IPS-20b (cell line): ENCODE results near the gene C1QTNF8.
"Not testable (repeated sequence)": the region's sequence is repeated elsewhere in the genome, so short reads cannot be mapped to it uniquely, and the experiment has no call there.

Experiments used
- H3K27ac ChIP-seq: one replicate; pipeline ENCODE4 v1.5.1; 2013; ENCODE audit warnings: low read length
- H3K27me3 ChIP-seq: 2 replicates; pipeline ENCODE4 v1.6.1; 2013; ENCODE audit warnings: mild to moderate bottlenecking, low read length, inconsistent platforms; ENCODE audit not compliant: insufficient read depth
- H3K36me3 ChIP-seq: 2 replicates; pipeline ENCODE4 v1.6.1; 2013; ENCODE audit warnings: low read depth, mild to moderate bottlenecking, inconsistent platforms, low read length, moderate library complexity; ENCODE audit not compliant: insufficient read depth
- H3K4me1 ChIP-seq: 2 replicates; pipeline ENCODE4 v1.6.1; 2013; ENCODE audit warnings: mild to moderate bottlenecking, control low read depth, inconsistent platforms, low read length, moderate library complexity; ENCODE audit not compliant: insufficient read depth
- H3K4me3 ChIP-seq: 2 replicates; pipeline ENCODE4 v1.5.1; 2013; ENCODE audit warnings: mild to moderate bottlenecking, low read length, inconsistent platforms
- H3K9ac ChIP-seq: 2 replicates; pipeline ENCODE4 v1.6.1; 2013; ENCODE audit warnings: low read depth, mild to moderate bottlenecking, inconsistent platforms, low read length, moderate library complexity
- H3K9me3 ChIP-seq: 2 replicates; pipeline ENCODE4 v1.6.1; 2013; ENCODE audit warnings: mild to moderate bottlenecking, low read depth, low read length, inconsistent platforms; ENCODE audit not compliant: insufficient read depth

The C1QTNF8 gene

DNA sequence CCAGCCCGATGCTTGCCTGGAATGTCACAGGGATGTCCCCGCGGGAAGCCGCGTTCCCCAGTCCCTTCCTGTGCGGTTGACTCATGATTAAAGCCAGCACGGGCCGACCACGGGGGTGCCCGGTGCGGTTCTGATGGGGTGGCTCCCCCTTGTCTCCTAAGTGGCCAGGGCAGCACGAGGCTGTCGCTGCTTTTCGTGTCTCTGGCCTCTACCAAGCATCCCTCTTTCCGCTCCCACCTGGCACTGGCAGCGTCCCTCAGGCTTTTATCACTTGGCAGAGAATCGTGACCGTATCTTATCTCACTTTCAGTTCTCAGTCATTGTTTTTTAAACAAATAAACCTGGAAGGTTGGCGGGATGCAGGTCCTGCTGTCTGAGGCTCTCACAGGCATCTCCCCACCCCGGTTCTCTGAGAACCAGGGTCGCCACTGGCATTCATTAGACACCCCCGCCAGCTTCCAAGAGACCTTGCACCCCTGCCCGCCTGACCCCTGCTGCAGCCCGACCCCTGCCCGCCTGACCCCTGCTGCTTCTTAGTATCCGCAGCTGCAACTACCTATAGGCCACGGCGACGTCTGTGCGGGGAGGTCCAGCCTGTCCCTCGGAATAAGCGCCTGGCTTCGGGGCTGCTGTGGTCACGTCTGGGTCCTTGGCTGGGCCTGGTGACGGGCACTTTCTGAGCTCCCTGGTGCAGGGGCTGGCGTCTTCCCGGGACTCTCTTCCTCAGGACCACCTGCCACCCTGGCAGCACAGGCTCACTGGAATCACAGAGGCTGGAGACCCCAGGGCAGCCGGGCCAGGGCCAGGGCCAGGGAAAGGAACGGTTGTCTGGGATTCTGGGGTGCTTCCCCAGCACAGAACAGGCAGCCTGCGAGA, 7.5 kb downstream of the C1QTNF8 start:
- Histone ChIP-seq H3K27ac (no peak overlapping the region), H3K27me3 (no peaks in the 10 kb centered on the region), H3K9me3 (peaks cover 6% of the 10 kb centered on the region), H3K4me1 (no peaks in the 10 kb centered on the region), H3K4me3 (no peak overlapping the region), H3K9ac (no peak overlapping the region), H3K36me3 (no peaks in the 10 kb centered on the region)

- H3K27me3 ChIP-seq, H3K4me1 ChIP-seq, H3K4me3 ChIP-seq, H3K36me3 ChIP-seq, H3K9me3 ChIP-seq, H3K27ac ChIP-seq, H3K9ac ChIP-seq: not testable (repeated sequence)
Measured at GRCh38 chr16:1086443-1086842, 9.6 kb downstream of the C1QTNF8 start.

GRCh38 chr16:1084971-1085370, 11.1 kb downstream of the C1QTNF8 start:
- H3K36me3 ChIP-seq, result no peaks in the 10 kb centered on the region
- H3K27ac ChIP-seq, result no peak overlapping the region
- H3K4me1 ChIP-seq, result no peaks in the 10 kb centered on the region
- H3K27me3 ChIP-seq, result no peaks in the 10 kb centered on the region
- no peak overlapping the region for H3K9ac ChIP-seq
- no peak overlapping the region for H3K4me3 ChIP-seq
- peaks cover 6% of the 10 kb centered on the region; the same call in 1 of the 2 replicates for H3K9me3 ChIP-seq

GRCh38 chr16:1082952-1083675, 12.9 kb downstream of the C1QTNF8 start:
- Histone ChIP-seq H3K36me3 (no peaks in the 10 kb centered on the region), H3K27me3 (no peaks in the 10 kb centered on the region), H3K4me1 (no peaks in the 10 kb centered on the region), H3K27ac (no peak overlapping the region), H3K9ac (no peak overlapping the region), H3K9me3 (peaks cover 6% of the 10 kb centered on the region; the same call in 1 of the 2 replicates), H3K4me3 (no peak overlapping the region)

DNA sequence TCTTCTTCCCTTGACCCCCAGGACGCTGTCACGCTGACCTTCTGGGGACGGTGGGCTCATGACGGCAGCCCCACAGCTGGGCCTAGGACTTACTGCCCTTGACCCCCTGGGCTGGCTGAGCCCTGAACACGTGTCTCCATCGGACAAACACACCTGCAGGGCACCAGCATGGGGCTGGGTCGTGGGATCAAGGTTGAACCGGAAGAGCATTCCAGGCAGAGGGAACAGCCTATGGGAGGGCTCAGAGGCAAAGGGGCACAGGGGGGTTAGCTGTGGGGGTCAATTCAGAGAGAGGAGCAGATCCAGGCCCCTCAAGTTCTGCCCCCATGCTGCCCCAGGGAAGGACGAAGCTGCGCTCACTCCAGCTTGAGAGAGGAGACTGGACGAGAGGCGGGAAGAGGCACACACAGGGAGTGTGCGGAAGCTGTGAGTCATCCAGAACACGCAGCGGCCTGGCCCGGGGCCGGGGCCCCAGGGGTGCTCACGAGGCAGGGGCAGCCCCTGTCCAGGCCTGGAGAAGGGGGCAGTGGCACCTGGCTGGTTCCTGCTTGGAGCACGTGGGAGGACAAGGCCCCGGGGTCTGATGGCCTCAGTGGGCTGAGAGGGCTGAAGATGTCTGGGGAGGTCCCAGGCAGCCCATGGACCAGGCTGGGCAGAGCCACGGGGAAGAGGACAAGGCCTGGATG, 13.6 kb downstream of the C1QTNF8 start:
- peaks cover 6% of the 10 kb centered on the region; the same call in 1 of the 2 replicates for H3K9me3 ChIP-seq
- no peak overlapping the region for H3K4me3 ChIP-seq
- no peak overlapping the region for H3K27ac ChIP-seq
- H3K9ac ChIP-seq, result no peak overlapping the region
- H3K27me3 ChIP-seq, result no peaks in the 10 kb centered on the region
- H3K36me3 ChIP-seq, result no peaks in the 10 kb centered on the region
- no peaks in the 10 kb centered on the region for H3K4me1 ChIP-seq

DNA sequence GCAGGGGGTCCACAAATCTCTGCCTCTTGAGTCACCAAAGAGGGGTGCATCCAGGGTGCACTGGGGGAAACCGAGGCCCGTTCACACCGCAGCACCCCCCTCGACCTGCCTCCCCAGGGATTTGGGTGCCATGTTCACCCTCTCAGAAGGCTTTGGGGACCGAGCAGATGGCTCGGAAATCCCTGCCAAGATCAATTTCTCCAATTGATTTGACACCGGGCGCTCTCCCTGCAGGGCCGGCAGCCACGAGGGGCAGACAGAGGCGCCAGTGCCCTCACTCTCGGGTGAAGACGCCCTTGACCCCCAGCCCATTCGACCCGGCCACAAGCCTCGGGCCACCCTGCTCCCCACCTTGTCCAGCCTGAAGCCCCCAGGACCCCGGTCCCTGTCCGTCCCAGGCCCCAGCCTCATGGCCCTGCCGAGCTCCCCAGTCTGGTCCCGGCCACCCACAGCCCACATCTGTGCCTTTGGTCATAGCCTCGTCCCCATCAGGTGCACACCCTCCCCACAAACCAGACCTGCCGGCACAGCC, 14.2 kb downstream of the C1QTNF8 start:
- Histone ChIP-seq H3K27ac (no peak overlapping the region), H3K4me1 (no peaks in the 10 kb centered on the region), H3K27me3 (no peaks in the 10 kb centered on the region), H3K9ac (no peak overlapping the region), H3K9me3 (peaks cover 6% of the 10 kb centered on the region; the same call in 1 of the 2 replicates), H3K4me3 (no peak overlapping the region), H3K36me3 (no peaks in the 10 kb centered on the region)

DNA sequence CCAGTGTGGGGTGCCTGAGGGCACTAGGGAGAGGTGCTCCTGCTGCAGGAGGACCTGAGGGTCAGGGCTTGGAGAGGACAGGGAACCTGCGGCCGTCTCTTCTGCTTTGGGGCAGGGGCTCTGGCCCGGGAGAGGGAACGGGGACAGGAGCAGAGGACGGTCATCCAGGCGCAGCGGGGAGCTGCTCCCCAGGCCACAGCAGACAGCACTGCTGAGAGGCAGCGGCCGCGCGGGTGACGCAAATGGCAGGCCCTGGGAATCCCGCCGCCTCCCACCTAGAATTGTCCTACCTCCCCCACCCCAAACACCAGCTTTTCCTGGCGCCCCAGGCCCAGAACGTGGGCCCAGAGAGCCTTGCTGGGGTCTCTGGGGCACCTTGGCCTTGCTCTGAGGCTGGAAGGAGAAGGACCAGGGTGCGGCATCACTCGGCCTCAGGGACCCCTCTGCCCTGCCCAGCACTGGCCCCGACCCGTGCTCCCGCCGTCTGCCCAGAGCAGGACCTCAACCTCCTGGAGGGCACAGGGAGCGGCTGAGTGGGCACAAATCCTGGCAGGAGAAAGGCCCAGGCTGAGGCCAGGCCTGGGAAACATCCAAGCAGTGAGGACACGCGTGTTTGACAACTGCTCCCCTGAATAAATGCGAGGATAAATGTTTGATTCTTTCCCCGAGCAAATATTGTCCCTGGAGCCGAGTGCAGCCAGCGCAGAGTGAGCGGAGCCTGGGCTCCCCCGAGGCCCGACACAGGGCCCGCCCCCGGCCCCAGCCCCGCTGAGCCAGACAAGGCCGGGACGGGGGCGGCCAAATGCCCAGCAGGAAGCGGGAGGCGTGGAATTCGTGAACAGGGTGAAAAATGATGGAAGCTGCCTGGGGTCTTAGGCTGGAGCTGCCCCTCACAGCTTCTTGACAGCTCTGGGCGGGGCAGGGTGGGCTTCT, 15.0 kb downstream of the C1QTNF8 start:
- Histone ChIP-seq H3K36me3 (no peaks in the 10 kb centered on the region), H3K27me3 (no peaks in the 10 kb centered on the region), H3K9ac (no peak overlapping the region), H3K9me3 (peaks cover 6% of the 10 kb centered on the region; the same call in 1 of the 2 replicates), H3K4me3 (no peak overlapping the region), H3K4me1 (no peaks in the 10 kb centered on the region), H3K27ac (no peak overlapping the region)

DNA sequence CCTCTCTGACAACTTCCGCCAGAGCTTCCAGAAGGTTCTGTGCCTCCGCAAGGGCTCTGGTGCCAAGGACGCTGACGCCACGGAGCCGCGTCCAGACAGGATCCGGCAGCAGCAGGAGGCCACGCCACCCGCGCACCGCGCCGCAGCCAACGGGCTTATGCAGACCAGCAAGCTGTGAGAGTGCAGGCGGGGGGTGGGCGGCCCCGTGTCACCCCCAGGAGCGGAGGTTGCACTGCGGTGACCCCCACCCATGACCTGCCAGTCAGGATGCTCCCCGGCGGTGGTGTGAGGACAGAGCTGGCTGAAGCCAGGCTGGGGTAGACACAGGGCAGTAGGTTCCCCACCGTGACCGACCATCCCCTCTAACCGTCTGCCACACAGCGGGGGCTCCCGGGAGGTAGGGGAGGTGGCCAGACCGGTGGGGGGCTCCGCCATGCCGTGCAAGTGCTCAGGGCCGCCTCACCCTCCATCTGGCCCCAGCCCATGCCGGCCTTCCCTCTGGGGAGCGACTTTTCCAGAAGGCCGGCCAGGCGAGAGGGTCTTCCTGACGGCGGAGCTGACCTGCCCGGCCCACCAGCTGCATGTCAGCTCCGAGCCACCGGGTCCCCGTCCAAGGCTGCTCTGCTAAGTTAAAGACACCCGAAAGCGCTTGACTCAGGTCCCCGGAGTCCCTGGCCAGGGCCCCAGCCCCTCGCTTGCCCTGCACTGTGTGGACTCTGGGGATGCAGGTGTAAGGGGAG, 16.1 kb downstream of the C1QTNF8 start:
- Histone ChIP-seq H3K4me3 (no peak overlapping the region), H3K27me3 (no peaks in the 10 kb centered on the region), H3K27ac (no peak overlapping the region), H3K9me3 (peaks cover 3% of the 10 kb centered on the region; the same call in 1 of the 2 replicates), H3K36me3 (no peaks in the 10 kb centered on the region), H3K9ac (no peak overlapping the region), H3K4me1 (no peaks in the 10 kb centered on the region)

GRCh38 chr16:1079341-1079740, 16.7 kb downstream of the C1QTNF8 start:
- Histone ChIP-seq H3K9ac (no peak overlapping the region), H3K9me3 (no peaks in the 10 kb centered on the region), H3K4me3 (no peak overlapping the region), H3K4me1 (no peaks in the 10 kb centered on the region), H3K36me3 (no peaks in the 10 kb centered on the region), H3K27ac (no peak overlapping the region), H3K27me3 (no peaks in the 10 kb centered on the region)

GRCh38 chr16:1078579-1079021, 17.4 kb downstream of the C1QTNF8 start:
- H3K27ac ChIP-seq, result no peak overlapping the region
- H3K27me3 ChIP-seq, result peaks cover 3% of the 10 kb centered on the region
- H3K4me3 ChIP-seq, result no peak overlapping the region
- H3K36me3 ChIP-seq, result no peaks in the 10 kb centered on the region
- H3K9ac ChIP-seq, result no peak overlapping the region
- H3K9me3 ChIP-seq, result no peaks in the 10 kb centered on the region
- H3K4me1 ChIP-seq, result no peaks in the 10 kb centered on the region
